Activated gamma-delta T cell treated with anti-CD3 and anti-CD28 coated beads, Interleukin-2, amount 50 U/mL, for 16 hours (primary cell): Measurements from ENCODE around the gene ITFG1.

Experiments
- DNase-seq: peaks from one replicate; pipeline ENCODE4 v3.0.0-alpha.2; 2020; ENCODE audit warnings: low read depth

Gene ITFG1

GRCh38 chr16:47460711-47461597 lies at the start of gene ITFG1, which contains the start of gene PHKB:
ITFG1 (minus strand) TSS chr16:47461063; CDS start chr16:47461045, 18 bp downstream.
PHKB (plus strand) TSS chr16:47461331; CDS start chr16:47461351, 20 bp downstream.
- DNase-seq: peak; percentile 94

- no peak for DNase-seq
Observed at GRCh38 chr16:47507701-47508100, 46.8 kb upstream of the ITFG1 start.

GRCh38 chr16:47506800-47507199 lies 45.9 kb upstream of the ITFG1 start:
- DNase-seq: no peak

- no peak for DNase-seq
Observed at GRCh38 chr16:47504599-47504998, 43.7 kb upstream of the ITFG1 start.

GRCh38 chr16:47503936-47504335 lies 43.1 kb upstream of the ITFG1 start:
- DNase-seq: no peak

- DNase-seq: no peak
Observed at GRCh38 chr16:47499700-47500264, 38.9 kb upstream of the ITFG1 start.

- no peak for DNase-seq
Observed at GRCh38 chr16:47499080-47499699, 38.3 kb upstream of the ITFG1 start.

- no peak for DNase-seq
Observed at GRCh38 chr16:47493381-47494337, 32.8 kb upstream of the ITFG1 start.

GRCh38 chr16:47492428-47493377 lies 31.8 kb upstream of the ITFG1 start:
- DNase-seq: no peak

- no peak for DNase-seq
Observed at GRCh38 chr16:47492036-47492427, 31.2 kb upstream of the ITFG1 start.

- DNase-seq: no peak
Observed at GRCh38 chr16:47490471-47490870, 29.6 kb upstream of the ITFG1 start.

GRCh38 chr16:47488051-47488450 lies 27.2 kb upstream of the ITFG1 start:
- no peak for DNase-seq

GRCh38 chr16:47486856-47487255 lies 26.0 kb upstream of the ITFG1 start:
- no peak for DNase-seq

- DNase-seq: no peak
Observed at GRCh38 chr16:47483616-47484015, 22.8 kb upstream of the ITFG1 start.

- no peak for DNase-seq
Observed at GRCh38 chr16:47481698-47482374, 21.0 kb upstream of the ITFG1 start.

- no peak for DNase-seq
Observed at GRCh38 chr16:47480410-47480809, 19.5 kb upstream of the ITFG1 start.

- no peak for DNase-seq
Observed at GRCh38 chr16:47477679-47478078, 16.8 kb upstream of the ITFG1 start.

GRCh38 chr16:47476654-47477345 lies 15.9 kb upstream of the ITFG1 start:
- no peak for DNase-seq

- no peak for DNase-seq
Observed at GRCh38 chr16:47475786-47476185, 14.9 kb upstream of the ITFG1 start.
